Kidney (tissue), 14 donors: ENCODE results near the gene ZNF469. TPM values are rescaled to one million over a fixed set of nuclear protein-coding genes. Genes with fewer than 3 reads are reported as not detected.

Source experiments
- DNase-seq, 5 donors: peaks; one replicate each; pipeline ENCODE4 v3.0.0-alpha.2; 2013 to 2020
- FAIRE-seq: peaks from 2 replicates; lab custom pipeline; 2012; peaks lifted over from hg19 to GRCh38; lab: Jason Lieb, UNC
- H3K27ac ChIP-seq, 2 donors: one replicate each; pipeline ENCODE4 v1.7.0; 2013; ENCODE audit warnings: low read depth in 2 of 2, low read length in 2 of 2, inconsistent platforms in 1 of 2
- H3K27me3 ChIP-seq: one replicate; pipeline ENCODE4 v1.7.1; 2013; ENCODE audit warnings: low read length, inconsistent platforms; ENCODE audit not compliant: control insufficient read depth, insufficient read depth
- H3K36me3 ChIP-seq, 3 donors: one replicate each; pipeline versions ENCODE4 v1.7.0 to v1.7.1; 2013; ENCODE audit warnings: low read length in 3 of 3, control low read depth in 1 of 3, inconsistent platforms in 1 of 3; ENCODE audit not compliant: insufficient read depth in 3 of 3, control insufficient read depth in 2 of 3
- H3K4me1 ChIP-seq, 3 donors: one replicate each; pipeline versions ENCODE4 v1.7.0 to v1.7.1; 2013; ENCODE audit warnings: low read length in 3 of 3, inconsistent platforms in 1 of 3, low read depth in 1 of 3; ENCODE audit not compliant: control insufficient read depth in 2 of 3, insufficient read depth in 2 of 3
- H3K4me3 ChIP-seq, 3 donors: one replicate each; pipeline versions ENCODE4 v1.7.0 to v1.8.1; 2013; ENCODE audit warnings: low read length in 3 of 3, control low read depth in 1 of 3, inconsistent platforms in 1 of 3
- H3K9ac ChIP-seq, 3 donors: one replicate each; pipeline versions ENCODE4 v1.7.0 to v1.7.1; 2013; ENCODE audit warnings: low read length in 3 of 3, control low read depth in 1 of 3, inconsistent platforms in 1 of 3
- H3K9me3 ChIP-seq, 3 donors: one replicate each; pipeline versions ENCODE4 v1.7.0 to v1.7.1; 2013; ENCODE audit warnings: low read length in 3 of 3, control low read depth in 1 of 3, inconsistent platforms in 1 of 3; ENCODE audit not compliant: control insufficient read depth in 2 of 3, insufficient read depth in 1 of 3
- CTCF ChIP-seq: IDR thresholded peaks from 3 replicates; pipeline ENCODE4 v1.5.1; 2012; ENCODE audit warnings: mild to moderate bottlenecking, moderate library complexity, borderline replicate concordance; ENCODE audit not compliant: insufficient read depth; ENCODE audit errors: extremely low read depth
- intact Hi-C: fragments of 100-400 bp; cut with DNase I; formaldehyde crosslinking; loops from one replicate; pipeline ENCODE4 v1.11.1; 2022
- polyA plus RNA-seq: library from polyadenylated mRNA; stranded (reverse); fragments of 350-450 nt; fragmentation: Illumina TruSeq; extraction: RNeasy Lipid Tissue Mini Kit (QIAGEN cat#74804); gene quantifications from one replicate; pipeline ENCODE4 v1.2.3, GENCODE V29; 2014; ENCODE audit warnings: low read depth, low replicate concordance; ENCODE audit not compliant: insufficient read depth
- total RNA-seq: library from RNA; stranded (reverse); fragmentation: NEBNext Ultra II Directional; extraction: Animal tissue kit (Norgen Biotek cat#: 25700); gene quantifications from one replicate; pipeline ENCODE4 v1.2.1, GENCODE V29; 2021
- donor health status: control.
- donor health status: control.
- donor health status: control.
- donor health status: control.
- donor health status: control.
- donor health status: DM: yes; HTN: yes; CAD: no.
- donor health status: Normal renal cell carcinoma (clear cell type).

ZNF469 gene
- total and polyA plus RNA-seq, 2 donors from 2014 or later: 0.09 to 1.6 TPM

GRCh38 chr16:88385112-88385594 is 2.4 kb downstream of the ZNF469 start:
- Histone ChIP-seq H3K9ac (no peak overlapping the region), H3K36me3 (no peaks in the 10 kb centered on the region), H3K4me3 (no peak overlapping the region), H3K27me3 (peaks cover 7% of the 10 kb centered on the region), H3K27ac (no peak overlapping the region), H3K9me3 (no peaks in the 10 kb centered on the region), H3K4me1 (peaks cover 0 to 3% (median 0%) of the 10 kb centered on the region in 3 donors)
- TF ChIP-seq CTCF: no peak
- intact Hi-C loops: no loop called here
- FAIRE-seq (no peak), DNase-seq (peak in 1 of 5 donors; percentile 2)

GRCh38 chr16:88385831-88386815 is 3.4 kb downstream of the ZNF469 start:
- peaks cover 7% of the 10 kb centered on the region for H3K27me3 ChIP-seq
- peak in 2 of 5 donors; percentile 42 to 46 for DNase-seq
- H3K4me3 ChIP-seq: no peak overlapping the region
- no peak for TF ChIP-seq CTCF
- H3K27ac ChIP-seq: no peak overlapping the region
- H3K4me1 ChIP-seq: peaks cover 0 to 3% (median 0%) of the 10 kb centered on the region in 3 donors
- no peaks in the 10 kb centered on the region for H3K9me3 ChIP-seq
- intact Hi-C loops: no loop called here
- H3K36me3 ChIP-seq: no peaks in the 10 kb centered on the region
- no peak overlapping the region for H3K9ac ChIP-seq
- no peak for FAIRE-seq

- FAIRE-seq: no peak
- no peak overlapping the region for H3K4me3 ChIP-seq
- no peaks in the 10 kb centered on the region for H3K9me3 ChIP-seq
- H3K4me1 ChIP-seq: peaks cover 0 to 3% (median 0%) of the 10 kb centered on the region in 3 donors
- peak in 1 of 5 donors; percentile 71 for DNase-seq
- no peak overlapping the region for H3K9ac ChIP-seq
- intact Hi-C loops: no loop called here
- no peak for TF ChIP-seq CTCF
- peaks cover 7% of the 10 kb centered on the region for H3K27me3 ChIP-seq
- no peaks in the 10 kb centered on the region for H3K36me3 ChIP-seq
- no peak overlapping the region for H3K27ac ChIP-seq
Observed at GRCh38 chr16:88387180-88387765, 4.5 kb downstream of the ZNF469 start.
